HG03066 (cell line): ENCODE results near the gene ADAM30.

Experiments
- ATAC-seq: cut with Tn5 transposase; IDR thresholded peaks from one replicate; pipeline ENCODE4 v1.9.1; 2021; ENCODE audit warnings: low read depth; ENCODE audit not compliant: unreplicated experiment

ADAM30 gene

GRCh38 chr1:119896303-119896702, at the start of gene ADAM30:
ADAM30 (minus strand) TSS chr1:119896515; CDS start chr1:119896336, 179 bp downstream.
- ATAC-seq = no peak

- ATAC-seq = no peak
Observed at GRCh38 chr1:119943216-119943615, 46.9 kb upstream of the ADAM30 start.

- no peak for ATAC-seq
Observed at GRCh38 chr1:119941392-119941791, 45.1 kb upstream of the ADAM30 start.

- no peak for ATAC-seq
Observed at GRCh38 chr1:119940697-119941096, 44.4 kb upstream of the ADAM30 start.

- no peak for ATAC-seq
Observed at GRCh38 chr1:119937198-119937597, 40.9 kb upstream of the ADAM30 start.

- ATAC-seq = no peak
Observed at GRCh38 chr1:119935915-119936314, 39.6 kb upstream of the ADAM30 start.

- no peak for ATAC-seq
Observed at GRCh38 chr1:119935373-119935772, 39.1 kb upstream of the ADAM30 start.

- ATAC-seq = no peak
Observed at GRCh38 chr1:119933397-119933796, 37.1 kb upstream of the ADAM30 start.

- ATAC-seq = no peak
Observed at GRCh38 chr1:119929643-119930315, 33.5 kb upstream of the ADAM30 start.

- no peak for ATAC-seq
Observed at GRCh38 chr1:119926553-119926952, 30.2 kb upstream of the ADAM30 start.

- no peak for ATAC-seq
Observed at GRCh38 chr1:119924948-119925898, 28.9 kb upstream of the ADAM30 start.

- ATAC-seq = no peak
Observed at GRCh38 chr1:119920104-119920968, 24.0 kb upstream of the ADAM30 start.

- no peak for ATAC-seq
Observed at GRCh38 chr1:119919241-119919640, 22.9 kb upstream of the ADAM30 start.

GRCh38 chr1:119918301-119918700, 22.0 kb upstream of the ADAM30 start:
- ATAC-seq = no peak

GRCh38 chr1:119917304-119918055, 21.2 kb upstream of the ADAM30 start:
- no peak for ATAC-seq

GRCh38 chr1:119915517-119915916, 19.2 kb upstream of the ADAM30 start:
- ATAC-seq = no peak

GRCh38 chr1:119914071-119914470, 17.8 kb upstream of the ADAM30 start:
- no peak for ATAC-seq

- no peak for ATAC-seq
Observed at GRCh38 chr1:119912963-119913362, 16.6 kb upstream of the ADAM30 start.

- ATAC-seq = no peak
Observed at GRCh38 chr1:119911775-119912174, 15.5 kb upstream of the ADAM30 start.

- ATAC-seq = no peak
Observed at GRCh38 chr1:119910618-119911017, 14.3 kb upstream of the ADAM30 start.
